ENCODE results near the gene CHST15.
"Not testable (repeated sequence)": the region's sequence is repeated elsewhere in the genome, so short reads cannot be mapped to it uniquely, and the experiment has no call there.

CHST15 gene

DNA sequence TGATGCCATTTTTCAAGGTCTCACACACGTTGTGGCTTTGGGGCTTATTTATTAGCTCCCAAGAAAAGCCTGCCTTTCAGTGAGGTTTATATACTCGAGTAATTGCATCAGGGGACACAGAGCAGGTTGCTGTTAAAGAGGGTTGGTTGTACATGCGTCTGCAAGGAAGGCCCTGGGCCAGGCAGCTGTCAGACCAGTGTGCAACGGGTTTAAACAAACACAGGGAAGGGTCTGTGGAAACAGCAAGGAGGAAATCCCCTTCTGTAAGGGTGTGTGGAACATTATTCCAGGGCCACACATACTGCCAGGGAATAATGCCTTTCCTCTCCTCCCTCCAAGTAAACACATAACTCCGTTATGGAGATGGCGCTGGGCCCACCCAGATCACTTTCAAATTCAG lies 1.7 kb upstream of the CHST15 start:
- no peaks in the 10 kb centered on the region for H3K9me3 ChIP-seq (ENCODE audit: insufficient read depth, low read depth, low read length)
- peaks cover 6% of the 10 kb centered on the region for H3K4me1 ChIP-seq (ENCODE audit: insufficient read depth, low read length)
- H3K27ac ChIP-seq (ENCODE audit: low read length) = no peak overlapping the region
- H3K4me3 ChIP-seq (ENCODE audit: low read length) = no peak overlapping the region
- H3K9ac ChIP-seq (ENCODE audit: low read depth, low read length) = no peak overlapping the region
- H3K36me3 ChIP-seq (ENCODE audit: insufficient read depth, low read depth, low read length) = no peaks in the 10 kb centered on the region
- H3K27me3 ChIP-seq (ENCODE audit: insufficient read depth, low read length) = peaks cover 57% of the 10 kb centered on the region

GRCh38 chr10:124094419-124094785 lies 1.0 kb upstream of the CHST15 start:
- Histone ChIP-seq H3K36me3 (ENCODE audit: insufficient read depth, low read depth, low read length) (no peaks in the 10 kb centered on the region), H3K4me1 (ENCODE audit: insufficient read depth, low read length) (peaks cover 6% of the 10 kb centered on the region), H3K27ac (ENCODE audit: low read length) (no peak overlapping the region), H3K9me3 (ENCODE audit: insufficient read depth, low read depth, low read length) (no peaks in the 10 kb centered on the region), H3K9ac (ENCODE audit: low read depth, low read length) (no peak overlapping the region), H3K4me3 (ENCODE audit: low read length) (peak overlapping the region; percentile 77; the same call in 1 of the 2 replicates), H3K27me3 (ENCODE audit: insufficient read depth, low read length) (peaks cover 64% of the 10 kb centered on the region)

- H3K36me3 ChIP-seq (ENCODE audit: insufficient read depth, low read depth, low read length); H3K4me1 ChIP-seq (ENCODE audit: insufficient read depth, low read length); H3K27ac ChIP-seq (ENCODE audit: low read length); H3K9ac ChIP-seq (ENCODE audit: low read depth, low read length); H3K9me3 ChIP-seq (ENCODE audit: insufficient read depth, low read depth, low read length): not testable (repeated sequence)
- Histone ChIP-seq H3K4me3 (ENCODE audit: low read length) (peak overlapping the region; percentile 77), H3K27me3 (ENCODE audit: insufficient read depth, low read length) (peaks cover 68% of the 10 kb centered on the region)
Measured at GRCh38 chr10:124093774-124094418, 498 bp upstream of the CHST15 start.

- no peaks in the 10 kb centered on the region for H3K4me1 ChIP-seq (ENCODE audit: insufficient read depth, low read length)
- H3K4me3 ChIP-seq (ENCODE audit: low read length) = peak overlapping the region; percentile 77
- no peaks in the 10 kb centered on the region for H3K36me3 ChIP-seq (ENCODE audit: insufficient read depth, low read depth, low read length)
- H3K27me3 ChIP-seq (ENCODE audit: insufficient read depth, low read length) = peaks cover 68% of the 10 kb centered on the region
- H3K9ac ChIP-seq (ENCODE audit: low read depth, low read length) = peak overlapping the region; percentile 56; the same call in 1 of the 2 replicates
- no peaks in the 10 kb centered on the region for H3K9me3 ChIP-seq (ENCODE audit: insufficient read depth, low read depth, low read length)
- H3K27ac ChIP-seq (ENCODE audit: low read length) = no peak overlapping the region
Measured at GRCh38 chr10:124092250-124092859, 1.0 kb downstream of the CHST15 start.

- H3K27ac ChIP-seq (ENCODE audit: low read length) = no peak overlapping the region
- no peaks in the 10 kb centered on the region for H3K4me1 ChIP-seq (ENCODE audit: insufficient read depth, low read length)
- H3K9ac ChIP-seq (ENCODE audit: low read depth, low read length) = peak overlapping the region; percentile 41; the same call in 1 of the 2 replicates
- H3K36me3 ChIP-seq (ENCODE audit: insufficient read depth, low read depth, low read length) = no peaks in the 10 kb centered on the region
- no peaks in the 10 kb centered on the region for H3K9me3 ChIP-seq (ENCODE audit: insufficient read depth, low read depth, low read length)
- H3K27me3 ChIP-seq (ENCODE audit: insufficient read depth, low read length) = peaks cover 62% of the 10 kb centered on the region
- peak overlapping the region; percentile 77; the same call in 1 of the 2 replicates for H3K4me3 ChIP-seq (ENCODE audit: low read length)
Measured at GRCh38 chr10:124091646-124092249, 1.6 kb downstream of the CHST15 start.

GRCh38 chr10:124090601-124091209 lies 2.7 kb downstream of the CHST15 start:
- no peak overlapping the region for H3K27ac ChIP-seq (ENCODE audit: low read length)
- H3K4me3 ChIP-seq (ENCODE audit: low read length) = no peak overlapping the region
- no peak overlapping the region for H3K9ac ChIP-seq (ENCODE audit: low read depth, low read length)
- no peaks in the 10 kb centered on the region for H3K9me3 ChIP-seq (ENCODE audit: insufficient read depth, low read depth, low read length)
- H3K27me3 ChIP-seq (ENCODE audit: insufficient read depth, low read length) = peaks cover 55% of the 10 kb centered on the region
- H3K4me1 ChIP-seq (ENCODE audit: insufficient read depth, low read length) = no peaks in the 10 kb centered on the region
- no peaks in the 10 kb centered on the region for H3K36me3 ChIP-seq (ENCODE audit: insufficient read depth, low read depth, low read length)

DNA sequence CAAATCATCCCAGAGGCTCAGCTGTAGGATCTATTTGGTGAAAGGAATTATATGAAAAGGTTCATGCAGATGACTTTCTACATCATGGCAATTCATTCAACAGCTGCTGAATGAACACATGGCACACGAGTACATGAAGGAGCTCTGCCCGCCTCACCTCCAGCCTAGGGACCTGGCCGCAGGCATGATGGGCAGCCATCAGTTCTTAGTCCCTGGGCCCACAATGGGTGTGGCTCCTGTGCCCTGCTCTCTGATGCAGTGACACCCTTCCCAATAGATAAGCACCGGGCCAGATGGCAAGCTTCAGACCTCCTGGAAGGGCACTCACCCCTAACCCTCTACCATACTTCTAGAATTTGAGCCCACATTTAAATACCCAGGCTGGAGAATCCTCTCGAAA lies 3.5 kb downstream of the CHST15 start:
- Histone ChIP-seq H3K4me1 (ENCODE audit: insufficient read depth, low read length) (no peaks in the 10 kb centered on the region), H3K9ac (ENCODE audit: low read depth, low read length) (no peak overlapping the region), H3K36me3 (ENCODE audit: insufficient read depth, low read depth, low read length) (no peaks in the 10 kb centered on the region), H3K27ac (ENCODE audit: low read length) (no peak overlapping the region), H3K9me3 (ENCODE audit: insufficient read depth, low read depth, low read length) (no peaks in the 10 kb centered on the region), H3K27me3 (ENCODE audit: insufficient read depth, low read length) (peaks cover 48% of the 10 kb centered on the region), H3K4me3 (ENCODE audit: low read length) (no peak overlapping the region)

DNA sequence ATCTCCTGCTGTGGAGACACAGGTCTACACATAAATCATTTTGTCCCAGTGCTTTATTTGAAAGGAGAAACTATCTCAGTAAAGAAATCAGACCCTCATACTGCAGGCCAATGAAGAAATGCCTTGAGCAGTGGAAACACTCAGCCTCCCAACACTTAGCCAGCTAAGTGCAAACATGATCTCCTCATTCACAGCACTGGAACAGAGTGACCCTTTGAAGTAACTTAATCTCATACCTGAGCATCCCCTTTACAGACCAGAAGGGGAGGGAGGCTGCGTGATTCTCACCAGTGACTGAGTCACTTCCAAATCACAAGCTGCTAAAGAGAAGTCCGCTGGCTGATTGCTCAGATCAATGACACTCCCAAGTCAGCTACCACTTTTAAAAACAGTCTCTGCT lies 4.5 kb downstream of the CHST15 start:
- H3K36me3 ChIP-seq (ENCODE audit: insufficient read depth, low read depth, low read length) = no peaks in the 10 kb centered on the region
- H3K4me1 ChIP-seq (ENCODE audit: insufficient read depth, low read length) = no peaks in the 10 kb centered on the region
- H3K9ac ChIP-seq (ENCODE audit: low read depth, low read length) = no peak overlapping the region
- H3K27me3 ChIP-seq (ENCODE audit: insufficient read depth, low read length) = peaks cover 38% of the 10 kb centered on the region
- no peak overlapping the region for H3K27ac ChIP-seq (ENCODE audit: low read length)
- no peak overlapping the region for H3K4me3 ChIP-seq (ENCODE audit: low read length)
- no peaks in the 10 kb centered on the region for H3K9me3 ChIP-seq (ENCODE audit: insufficient read depth, low read depth, low read length)

DNA sequence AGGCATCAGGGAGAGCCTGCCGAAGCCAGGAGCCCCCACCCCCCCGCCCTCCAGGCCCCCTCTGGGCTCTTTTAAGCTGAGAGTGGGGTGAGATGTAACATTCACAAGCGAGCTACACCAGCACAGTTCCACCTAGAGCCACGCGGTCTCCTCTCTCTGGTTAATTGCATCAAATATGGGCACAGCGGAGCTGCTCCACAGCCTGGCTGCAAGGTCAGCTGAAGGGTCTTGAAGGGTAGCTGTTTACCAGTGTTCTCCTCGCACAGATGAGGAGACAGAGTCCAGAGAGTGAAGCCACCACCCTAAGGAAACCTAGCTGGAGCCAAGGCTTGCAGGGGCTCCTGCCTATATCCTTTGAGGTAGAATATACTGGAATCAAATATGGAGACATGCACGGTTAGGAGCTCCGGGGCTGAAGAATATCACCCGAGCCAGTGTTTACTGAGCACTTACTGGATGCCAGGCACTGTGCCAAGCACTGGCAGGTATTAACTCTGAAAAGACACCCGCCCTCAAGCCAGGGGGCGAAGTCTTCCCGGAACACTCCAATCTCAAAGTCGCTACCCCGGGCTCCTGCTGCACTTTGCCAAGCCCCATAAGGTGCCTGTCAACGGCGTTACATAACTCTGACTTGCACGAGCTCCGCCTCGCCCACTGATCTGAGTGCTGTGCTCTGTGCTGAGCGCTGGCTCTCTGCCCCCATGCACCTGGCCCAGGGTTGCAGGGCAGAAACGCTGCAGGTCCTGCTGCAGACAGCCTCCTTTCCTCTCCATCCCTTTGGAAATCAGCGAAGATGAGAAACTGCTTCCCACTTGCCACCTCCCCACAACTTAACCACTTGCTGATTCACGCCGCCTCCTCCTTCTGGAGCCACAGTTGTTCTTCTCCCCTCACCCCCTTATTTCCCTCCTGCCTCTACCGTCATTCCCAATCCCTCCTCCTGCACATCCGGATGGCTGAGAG lies 5.4 kb downstream of the CHST15 start:
- Histone ChIP-seq H3K4me1 (ENCODE audit: insufficient read depth, low read length) (no peaks in the 10 kb centered on the region), H3K9me3 (ENCODE audit: insufficient read depth, low read depth, low read length) (no peaks in the 10 kb centered on the region), H3K9ac (ENCODE audit: low read depth, low read length) (no peak overlapping the region), H3K27ac (ENCODE audit: low read length) (no peak overlapping the region), H3K27me3 (ENCODE audit: insufficient read depth, low read length) (peaks cover 32% of the 10 kb centered on the region), H3K36me3 (ENCODE audit: insufficient read depth, low read depth, low read length) (no peaks in the 10 kb centered on the region), H3K4me3 (ENCODE audit: low read length) (no peak overlapping the region)

DNA sequence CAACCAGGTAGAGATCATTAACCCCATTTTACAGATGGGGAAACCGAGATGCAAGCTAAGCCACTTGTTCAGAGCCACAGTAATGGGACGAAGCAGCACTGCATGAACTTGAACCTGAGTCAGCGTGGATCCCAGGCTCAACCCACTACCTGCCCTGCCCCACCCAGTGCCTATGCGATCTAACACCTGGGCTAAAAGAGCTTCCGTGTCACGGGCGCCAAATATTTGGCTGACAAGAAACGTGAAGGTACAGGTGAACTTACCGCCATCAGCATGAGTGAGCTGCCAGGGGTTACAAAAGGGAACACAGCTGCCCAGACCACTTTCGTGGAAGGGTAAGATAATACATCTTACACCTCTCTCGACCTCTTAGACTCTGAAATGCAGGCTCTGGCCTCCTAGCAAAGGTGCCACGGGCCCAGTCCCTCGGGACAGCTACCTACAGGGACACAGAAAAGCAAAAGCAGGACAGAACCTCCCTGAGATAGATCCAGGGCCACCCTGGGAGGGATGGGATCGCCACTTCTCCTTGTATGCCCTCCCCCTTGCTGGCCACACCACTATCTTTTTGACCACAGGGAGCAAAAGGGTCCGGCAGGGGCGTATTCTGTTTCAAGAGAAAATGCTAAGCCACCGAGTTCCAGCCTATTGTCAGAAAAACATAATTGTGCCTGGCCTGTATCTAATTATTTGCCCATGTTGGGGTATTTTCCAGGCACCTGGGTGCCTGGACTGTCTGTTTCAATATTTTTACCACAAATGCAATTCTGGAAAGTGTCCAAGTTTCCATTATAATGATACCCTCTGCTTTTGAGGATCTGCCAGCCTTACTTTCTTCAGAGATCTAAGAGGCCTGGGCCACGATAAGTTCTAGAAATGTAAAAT lies 6.4 kb downstream of the CHST15 start:
- no peaks in the 10 kb centered on the region for H3K36me3 ChIP-seq (ENCODE audit: insufficient read depth, low read depth, low read length)
- H3K9me3 ChIP-seq (ENCODE audit: insufficient read depth, low read depth, low read length) = no peaks in the 10 kb centered on the region
- H3K9ac ChIP-seq (ENCODE audit: low read depth, low read length) = no peak overlapping the region
- no peak overlapping the region for H3K27ac ChIP-seq (ENCODE audit: low read length)
- peaks cover 31% of the 10 kb centered on the region for H3K27me3 ChIP-seq (ENCODE audit: insufficient read depth, low read length)
- no peaks in the 10 kb centered on the region for H3K4me1 ChIP-seq (ENCODE audit: insufficient read depth, low read length)
- H3K4me3 ChIP-seq (ENCODE audit: low read length) = no peak overlapping the region

All from iPS-20b (cell line).